ENCODE measurements around the gene SPAG16. TPM values are rescaled to one million over a fixed set of nuclear protein-coding genes. Genes with fewer than 3 reads are reported as not detected.

The SPAG16 gene
- total and polyA plus RNA-seq, 2 donors (not counting 1 experiment from before 2014, with no cell fraction given): 24.1 to 36.8 TPM

GRCh38 chr2:214034417-214034816 lies 750.2 kb downstream of the SPAG16 start:
- Histone ChIP-seq H3K4me2 (ENCODE audit: extremely low read depth, insufficient read depth, low read length) (no peak overlapping the region), H3K9ac (ENCODE audit: insufficient read depth, low read length) (no peak overlapping the region), H3K4me1 (ENCODE audit: control insufficient read depth, extremely low read depth, insufficient read depth, low read length) (no peaks in the 10 kb centered on the region), H3K27me3 (ENCODE audit: control insufficient read depth, insufficient read depth, low read length) (no peaks in the 10 kb centered on the region), H3K79me2 (ENCODE audit: control insufficient read depth, insufficient read depth, low read length) (no peaks in the 10 kb centered on the region), H3K27ac (ENCODE audit: insufficient read depth, low read length) (no peak overlapping the region), H4K20me1 (ENCODE audit: control insufficient read depth, extremely low read depth, insufficient read depth, low read length) (no peaks in the 10 kb centered on the region), H3K9me3 (ENCODE audit: control insufficient read depth, insufficient read depth, low read depth, low read length) (no peaks in the 10 kb centered on the region), H2AFZ (ENCODE audit: low read length) (no peak overlapping the region), H3K4me3 (replicated peaks in 1 of 4; ENCODE audit: control extremely low read depth in 1 of 4, insufficient read depth in 1 of 4, low read depth in 3 of 4, low read length in 4 of 4) (no peak overlapping the region), H3K36me3 (ENCODE audit: control insufficient read depth, insufficient read depth, low read length) (no peaks in the 10 kb centered on the region)
- no peak for TF ChIP-seq EZH2 (IDR thresholded peaks at IDR 0.05; ENCODE audit: low read length, missing control alignments)
- no peak for TF ChIP-seq CTCF (conservative IDR thresholded peaks at IDR 0.05 in 1 of 2, IDR thresholded peaks at IDR 0.05 in 1 of 2; ENCODE audit: low read depth in 1 of 2, low read length in 2 of 2)
- DNase-seq (ENCODE audit: low read depth in 2 of 2): no peak

GRCh38 chr2:214035091-214035852 lies 751.0 kb downstream of the SPAG16 start:
- H3K9me3 ChIP-seq (ENCODE audit: control insufficient read depth, insufficient read depth, low read depth, low read length): no peaks in the 10 kb centered on the region
- no peak for DNase-seq (ENCODE audit: low read depth in 2 of 2)
- H3K79me2 ChIP-seq (ENCODE audit: control insufficient read depth, insufficient read depth, low read length): no peaks in the 10 kb centered on the region
- no peak overlapping the region for H2AFZ ChIP-seq (ENCODE audit: low read length)
- no peak overlapping the region for H3K4me2 ChIP-seq (ENCODE audit: extremely low read depth, insufficient read depth, low read length)
- no peak overlapping the region for H3K27ac ChIP-seq (ENCODE audit: insufficient read depth, low read length)
- no peaks in the 10 kb centered on the region for H4K20me1 ChIP-seq (ENCODE audit: control insufficient read depth, extremely low read depth, insufficient read depth, low read length)
- TF ChIP-seq CTCF (conservative IDR thresholded peaks at IDR 0.05 in 1 of 2, IDR thresholded peaks at IDR 0.05 in 1 of 2; ENCODE audit: low read depth in 1 of 2, low read length in 2 of 2): no peak
- no peaks in the 10 kb centered on the region for H3K36me3 ChIP-seq (ENCODE audit: control insufficient read depth, insufficient read depth, low read length)
- no peak overlapping the region for H3K4me3 ChIP-seq (replicated peaks in 1 of 4; ENCODE audit: control extremely low read depth in 1 of 4, insufficient read depth in 1 of 4, low read depth in 3 of 4, low read length in 4 of 4)
- no peaks in the 10 kb centered on the region for H3K27me3 ChIP-seq (ENCODE audit: control insufficient read depth, insufficient read depth, low read length)
- no peaks in the 10 kb centered on the region for H3K4me1 ChIP-seq (ENCODE audit: control insufficient read depth, extremely low read depth, insufficient read depth, low read length)
- H3K9ac ChIP-seq (ENCODE audit: insufficient read depth, low read length): no peak overlapping the region

GRCh38 chr2:214035921-214036320 lies 751.7 kb downstream of the SPAG16 start:
- H3K27ac ChIP-seq (ENCODE audit: insufficient read depth, low read length): no peak overlapping the region
- no peak overlapping the region for H3K4me2 ChIP-seq (ENCODE audit: extremely low read depth, insufficient read depth, low read length)
- H3K9me3 ChIP-seq (ENCODE audit: control insufficient read depth, insufficient read depth, low read depth, low read length): no peaks in the 10 kb centered on the region
- no peak overlapping the region for H3K4me3 ChIP-seq (replicated peaks in 1 of 4; ENCODE audit: control extremely low read depth in 1 of 4, insufficient read depth in 1 of 4, low read depth in 3 of 4, low read length in 4 of 4)
- no peak overlapping the region for H2AFZ ChIP-seq (ENCODE audit: low read length)
- no peaks in the 10 kb centered on the region for H4K20me1 ChIP-seq (ENCODE audit: control insufficient read depth, extremely low read depth, insufficient read depth, low read length)
- no peaks in the 10 kb centered on the region for H3K36me3 ChIP-seq (ENCODE audit: control insufficient read depth, insufficient read depth, low read length)
- DNase-seq (ENCODE audit: low read depth in 2 of 2): no peak
- no peaks in the 10 kb centered on the region for H3K27me3 ChIP-seq (ENCODE audit: control insufficient read depth, insufficient read depth, low read length)
- TF ChIP-seq EZH2 (IDR thresholded peaks at IDR 0.05; ENCODE audit: low read length, missing control alignments) (no peak), CTCF (conservative IDR thresholded peaks at IDR 0.05 in 1 of 2, IDR thresholded peaks at IDR 0.05 in 1 of 2; ENCODE audit: low read depth in 1 of 2, low read length in 2 of 2) (no peak)
- no peak overlapping the region for H3K9ac ChIP-seq (ENCODE audit: insufficient read depth, low read length)
- no peaks in the 10 kb centered on the region for H3K79me2 ChIP-seq (ENCODE audit: control insufficient read depth, insufficient read depth, low read length)
- H3K4me1 ChIP-seq (ENCODE audit: control insufficient read depth, extremely low read depth, insufficient read depth, low read length): no peaks in the 10 kb centered on the region

Measured in fibroblast of lung (primary cell).